HepG2 (cell line): ENCODE results near the gene PLEKHB1. TPM values are rescaled to one million over a fixed set of nuclear protein-coding genes. Genes with fewer than 3 reads are reported as not detected.
A peak's percentile ranks its signal among the peaks of the same experiment; 100 is the strongest.

Experiments used
- ARID2 ChIP-seq: sonication (generic); formaldehyde crosslinking; IDR thresholded peaks from 2 replicates; pipeline ENCODE4 v1.8.1; 2022; ENCODE audit warnings: mild to moderate bottlenecking, missing genetic modification reagents, borderline replicate concordance
- CTCF ChIP-seq: sonication (generic); formaldehyde crosslinking; IDR thresholded peaks from 2 replicates; pipeline ENCODE4 v1.5.0; 2020; ENCODE audit warnings: mild to moderate bottlenecking, missing genetic modification reagents, moderate library complexity
- ESRRA ChIP-seq: sonication (generic); formaldehyde crosslinking; IDR thresholded peaks from 2 replicates; pipeline ENCODE4 v1.5.1; 2020; ENCODE audit warnings: mild to moderate bottlenecking, low read depth, missing genetic modification reagents
- FOXP1 ChIP-seq, 2 experiments: fragments of 450-650 bp in 1 of 2; IDR thresholded peaks; 2 replicates each; pipeline ENCODE4 v1.6.1; 2017 to 2018; ENCODE audit warnings: antibody characterized with exemption in 1 of 2
- HDAC2 ChIP-seq: sonication (generic); formaldehyde crosslinking; IDR thresholded peaks from 2 replicates; pipeline ENCODE4 v1.4.0; 2020; ENCODE audit warnings: missing genetic modification reagents
- HHEX ChIP-seq: IDR thresholded peaks from 2 replicates; pipeline ENCODE4 v1.6.1; 2016; ENCODE audit warnings: control low read depth
- KDM3A ChIP-seq: IDR thresholded peaks from 2 replicates; pipeline ENCODE4 v1.6.1; 2018; ENCODE audit warnings: low read depth, missing compliant biosample characterization
- NCOA5 ChIP-seq: sonication (generic); formaldehyde crosslinking; IDR thresholded peaks from 2 replicates; pipeline ENCODE4 v1.4.0; 2020; ENCODE audit warnings: missing genetic modification reagents
- NKX3-1 ChIP-seq: sonication (generic); formaldehyde crosslinking; IDR thresholded peaks from 2 replicates; pipeline ENCODE4 v1.5.0; 2020; ENCODE audit warnings: missing genetic modification reagents
- NR2F2 ChIP-seq: IDR thresholded peaks from 2 replicates; pipeline ENCODE4 v1.6.1; 2012; ENCODE audit warnings: low read depth, inconsistent platforms, borderline replicate concordance
- PATZ1 ChIP-seq: sonication (generic); formaldehyde crosslinking; IDR thresholded peaks from 2 replicates; pipeline ENCODE4 v1.4.0; 2020; ENCODE audit warnings: missing genetic modification reagents
- RXRB ChIP-seq: IDR thresholded peaks from 2 replicates; pipeline ENCODE4 v1.6.1; 2016; ENCODE audit warnings: borderline replicate concordance, missing genetic modification reagents, missing compliant biosample characterization
- SAP130 ChIP-seq: IDR thresholded peaks from 2 replicates; pipeline ENCODE4 v1.6.1; 2016; ENCODE audit warnings: low read depth
- SPEN ChIP-seq: sonication (generic); formaldehyde crosslinking; IDR thresholded peaks from 2 replicates; pipeline ENCODE4 v1.5.1; 2020; ENCODE audit warnings: low read depth, mild to moderate bottlenecking, missing genetic modification reagents
- ZNF282 ChIP-seq: fragments of 450-650 bp; IDR thresholded peaks from 2 replicates; pipeline ENCODE4 v1.6.1; 2018; ENCODE audit not compliant: partially characterized antibody
- ZNF292 ChIP-seq: sonication (generic); formaldehyde crosslinking; IDR thresholded peaks from 2 replicates; pipeline ENCODE4 v1.8.1; 2022; ENCODE audit warnings: mild to moderate bottlenecking, low read depth, missing genetic modification reagents, borderline replicate concordance
- ZNF740 ChIP-seq: sonication (generic); formaldehyde crosslinking; IDR thresholded peaks from 2 replicates; pipeline ENCODE4 v1.4.0; 2020; ENCODE audit warnings: missing genetic modification reagents
- ZNF775 ChIP-seq: sonication (generic); formaldehyde crosslinking; IDR thresholded peaks from 2 replicates; pipeline ENCODE4 v1.4.0; 2020; ENCODE audit warnings: missing genetic modification reagents, mild to moderate bottlenecking, moderate library complexity, borderline replicate concordance
- ZNF782 ChIP-seq: sonication (generic); formaldehyde crosslinking; IDR thresholded peaks from 2 replicates; pipeline ENCODE4 v1.4.0; 2020; ENCODE audit warnings: missing genetic modification reagents, mild to moderate bottlenecking, borderline replicate concordance
- ZNF788 ChIP-seq: sonication (generic); formaldehyde crosslinking; IDR thresholded peaks from 2 replicates; pipeline ENCODE4 v1.5.0; 2020; ENCODE audit warnings: mild to moderate bottlenecking, missing genetic modification reagents, borderline replicate concordance
- ZNF792 ChIP-seq: IDR thresholded peaks from 2 replicates; pipeline ENCODE4 v1.6.1; 2016
- ZNF891 ChIP-seq: sonication (generic); formaldehyde crosslinking; IDR thresholded peaks from 2 replicates; pipeline ENCODE4 v1.5.0; 2020; ENCODE audit warnings: mild to moderate bottlenecking, missing genetic modification reagents
- polyA plus RNA-seq, 8 experiments: library from polyadenylated mRNA; depleted of rRNA in 3 of 8; stranded (reverse) in 7 of 8; unstranded in 1 of 8; fragments of >200 nt; fragmentation: Illumina TruSeq in 4 of 8; extraction: Trizol in 4 of 8; gene quantifications; 2 replicates each; pipeline versions ENCODE4 v1.2.1 to v1.2.3, GENCODE V29; 2011 to 2016; ENCODE audit warnings: low read depth in 4 of 8, missing spikeins in 1 of 8, mixed read lengths in 1 of 8; ENCODE audit not compliant: insufficient read depth in 1 of 8
- total RNA-seq, 5 experiments: library from RNA; depleted of rRNA; stranded (reverse); fragments of >200 nt; fragmentation: Illumina TruSeq; extraction: Trizol; gene quantifications; 2 replicates each; pipeline ENCODE4 v1.2.3, GENCODE V29; 2016; ENCODE audit warnings: low read depth in 1 of 5
- TF ChIP-seq, protein P1 (sequence below): IDR thresholded peaks from 2 replicates; pipeline ENCODE4 v1.6.1; 2018; ENCODE audit warnings: missing genetic modification reagents
- TF ChIP-seq, protein P2 (sequence below): fragments of 450-650 bp; IDR thresholded peaks from 2 replicates; pipeline ENCODE4 v1.6.1; 2016

PLEKHB1 gene
- total and polyA plus RNA-seq, 2 of the 13 experiments (the other 11 are each of a cell fraction or from before 2014, with no cell fraction given), result 68.0 to 99.3 TPM

- TF ChIP-seq ZNF292 (CRISPR knock-in tag) (peak; percentile 77; the same call in 1 of the 2 replicates), CTCF (CRISPR knock-in tag) (peak; percentile 37), ESRRA (peak; percentile 45; the same call in 1 of the 2 replicates), KDM3A (CRISPR knock-in tag) (peak; percentile 29; the same call in 1 of the 2 replicates), ZNF792 (peak; percentile 73; the same call in 1 of the 2 replicates), NKX3-1 (CRISPR knock-in tag) (no peak), ZNF740 (CRISPR knock-in tag) (peak; percentile 39; the same call in 1 of the 2 replicates), SPEN (CRISPR knock-in tag) (0 out of 2 replicates have a peak, but pooled peaks have one; percentile 32), ZNF782 (CRISPR knock-in tag) (no peak), SAP130 (CRISPR knock-in tag) (peak; percentile 95), HHEX (CRISPR knock-in tag) (no peak), ARID2 (CRISPR knock-in tag) (0 out of 2 replicates have a peak, but pooled peaks have one; percentile 51), HDAC2 (CRISPR knock-in tag) (peak; percentile 90), ZNF282 (no peak), ZNF891 (0 out of 2 replicates have a peak, but pooled peaks have one; percentile 62), PATZ1 (CRISPR knock-in tag) (peak; percentile 78), ZNF788 (peak; percentile 56; the same call in 1 of the 2 replicates), NCOA5 (CRISPR knock-in tag) (no peak), FOXP1 (IDR thresholded peaks at IDR 0.05) (no peak), FOXP1 (CRISPR knock-in tag; IDR thresholded peaks at IDR 0.05) (0 out of 2 replicates have a peak, but pooled peaks have one; percentile 37), RXRB (peak; percentile 71), NR2F2 (0 out of 2 replicates have a peak, but pooled peaks have one; percentile 12), ZNF775 (CRISPR knock-in tag) (no peak)
- TF ChIP-seq, protein P1, sequence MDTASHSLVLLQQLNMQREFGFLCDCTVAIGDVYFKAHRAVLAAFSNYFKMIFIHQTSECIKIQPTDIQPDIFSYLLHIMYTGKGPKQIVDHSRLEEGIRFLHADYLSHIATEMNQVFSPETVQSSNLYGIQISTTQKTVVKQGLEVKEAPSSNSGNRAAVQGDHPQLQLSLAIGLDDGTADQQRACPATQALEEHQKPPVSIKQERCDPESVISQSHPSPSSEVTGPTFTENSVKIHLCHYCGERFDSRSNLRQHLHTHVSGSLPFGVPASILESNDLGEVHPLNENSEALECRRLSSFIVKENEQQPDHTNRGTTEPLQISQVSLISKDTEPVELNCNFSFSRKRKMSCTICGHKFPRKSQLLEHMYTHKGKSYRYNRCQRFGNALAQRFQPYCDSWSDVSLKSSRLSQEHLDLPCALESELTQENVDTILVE (CRISPR knock-in tag), result no peak
- TF ChIP-seq, protein P2, sequence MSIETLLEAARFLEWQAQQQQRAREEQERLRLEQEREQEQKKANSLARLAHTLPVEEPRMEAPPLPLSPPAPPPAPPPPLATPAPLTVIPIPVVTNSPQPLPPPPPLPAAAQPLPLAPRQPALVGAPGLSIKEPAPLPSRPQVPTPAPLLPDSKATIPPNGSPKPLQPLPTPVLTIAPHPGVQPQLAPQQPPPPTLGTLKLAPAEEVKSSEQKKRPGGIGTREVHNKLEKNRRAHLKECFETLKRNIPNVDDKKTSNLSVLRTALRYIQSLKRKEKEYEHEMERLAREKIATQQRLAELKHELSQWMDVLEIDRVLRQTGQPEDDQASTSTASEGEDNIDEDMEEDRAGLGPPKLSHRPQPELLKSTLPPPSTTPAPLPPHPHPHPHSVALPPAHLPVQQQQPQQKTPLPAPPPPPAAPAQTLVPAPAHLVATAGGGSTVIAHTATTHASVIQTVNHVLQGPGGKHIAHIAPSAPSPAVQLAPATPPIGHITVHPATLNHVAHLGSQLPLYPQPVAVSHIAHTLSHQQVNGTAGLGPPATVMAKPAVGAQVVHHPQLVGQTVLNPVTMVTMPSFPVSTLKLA, result peak; percentile 67
These were observed 5.8 kb downstream of the PLEKHB1 start (continued) for GRCh38 chr11:73652046-73652730.
